Measurements from ENCODE around the gene TIMP3. TPM values are rescaled to one million over a fixed set of nuclear protein-coding genes. Genes with fewer than 3 reads are reported as not detected.

Gene TIMP3
- total RNA-seq, 1 experiment from 2014 or later = 3.3 TPM

- TF ChIP-seq ZNF281 (CRISPR knock-in tag; IDR thresholded peaks at IDR 0.05) = no peak
- TF ChIP-seq NR2C2 (CRISPR knock-in tag; IDR thresholded peaks at IDR 0.05) = no peak
- TF ChIP-seq FOXK1 (CRISPR knock-in tag; IDR thresholded peaks at IDR 0.05) = no peak
- TF ChIP-seq ZNF396 (CRISPR knock-in tag; IDR thresholded peaks at IDR 0.05; ENCODE audit: borderline replicate concordance) = no peak
- TF ChIP-seq ERG (CRISPR knock-in tag; IDR thresholded peaks at IDR 0.05) = no peak
- no peak for TF ChIP-seq FOXJ3 (CRISPR knock-in tag; IDR thresholded peaks at IDR 0.05; ENCODE audit: borderline replicate concordance)
Measured at GRCh38 chr22:32780726-32781310, 20.7 kb upstream of the TIMP3 start (continued).

- peaks cover 17% of the 10 kb centered on the region for H3K4me1 Mint-ChIP-seq
- TF ChIP-seq ZNF425 (CRISPR knock-in tag; conservative IDR thresholded peaks at IDR 0.05) = no peak
- TF ChIP-seq ZNF671 (CRISPR knock-in tag; IDR thresholded peaks at IDR 0.05) = no peak
- no peak for TF ChIP-seq ZNF396 (CRISPR knock-in tag; IDR thresholded peaks at IDR 0.05; ENCODE audit: borderline replicate concordance)
- TF ChIP-seq USF1 (CRISPR knock-in tag; IDR thresholded peaks at IDR 0.05) = no peak
- TF ChIP-seq STAT6 (CRISPR knock-in tag; conservative IDR thresholded peaks at IDR 0.05; ENCODE audit: low read depth) = no peak
- TF ChIP-seq FOXK1 (CRISPR knock-in tag; IDR thresholded peaks at IDR 0.05) = no peak
- TF ChIP-seq JAZF1 (CRISPR knock-in tag; IDR thresholded peaks at IDR 0.05) = no peak
- no peaks in the 10 kb centered on the region for H3K9me3 Mint-ChIP-seq
- ATAC-seq (no peak), DNase-seq (ENCODE audit: low spot score) (no peak)
- no peaks in the 10 kb centered on the region for H3K27me3 Mint-ChIP-seq (ENCODE audit: low read depth)
- ChIA-PET CTCF (interaction anchor here (1.5 to 2.7 kb wide), 2 partner anchors 13 to 15 kb away, joined by 9 to 21 read pairs; no protein-coding TSS in a partner anchor), POLR2A (interaction anchor here (0.7 kb wide), 1 partner anchor 158 kb away, joined by 3 read pairs; no protein-coding TSS in a partner anchor)
- no peak overlapping the region for H3K4me3 Mint-ChIP-seq
- no peak overlapping the region for H3K27ac Mint-ChIP-seq
- H3K36me3 Mint-ChIP-seq = no peaks in the 10 kb centered on the region
Measured at GRCh38 chr22:32781695-32782094, 19.8 kb upstream of the TIMP3 start.
